H9 (cell line): ENCODE results near the gene SPSB3. TPM values are rescaled to one million over a fixed set of nuclear protein-coding genes. Genes with fewer than 3 reads are reported as not detected.

Experiments used
- DNase-seq: peaks from one replicate; pipeline ENCODE4 v3.0.0-alpha.2; 2017
- H2AFZ ChIP-seq: one replicate; pipeline ENCODE4 v1.6.1; 2013; ENCODE audit warnings: mild to moderate bottlenecking, low read length, control low read depth, moderate library complexity
- H2AK5ac ChIP-seq: 2 replicates; pipeline ENCODE4 v1.6.1; 2013; ENCODE audit warnings: low read length, control low read depth, mixed read lengths; ENCODE audit not compliant: insufficient read length
- H2BK120ac ChIP-seq: one replicate; pipeline ENCODE4 v1.6.1; 2013; ENCODE audit warnings: low read depth, mild to moderate bottlenecking, low read length, control low read depth, inconsistent platforms; ENCODE audit not compliant: poor library complexity, severe bottlenecking
- H2BK12ac ChIP-seq: 2 replicates; pipeline ENCODE4 v1.6.1; 2013; ENCODE audit warnings: low read length, control low read depth, mixed read lengths, low read depth; ENCODE audit not compliant: insufficient read length
- H2BK15ac ChIP-seq: 2 replicates; pipeline ENCODE4 v1.6.1; 2013; ENCODE audit warnings: low read depth, low read length, control low read depth
- H2BK20ac ChIP-seq: one replicate; pipeline ENCODE4 v1.6.1; 2013; ENCODE audit warnings: low read depth, mild to moderate bottlenecking, low read length, control low read depth, inconsistent platforms; ENCODE audit not compliant: poor library complexity, severe bottlenecking
- H2BK5ac ChIP-seq: 2 replicates; pipeline ENCODE4 v1.6.1; 2013; ENCODE audit warnings: low read length, control low read depth, mixed read lengths; ENCODE audit not compliant: insufficient read length
- H3K14ac ChIP-seq: 2 replicates; pipeline ENCODE4 v1.6.1; 2013; ENCODE audit warnings: low read length, control low read depth; ENCODE audit not compliant: insufficient read depth
- H3K18ac ChIP-seq: 2 replicates; pipeline ENCODE4 v1.6.1; 2013; ENCODE audit warnings: low read depth, mild to moderate bottlenecking, mixed read lengths, low read length, control low read depth; ENCODE audit not compliant: insufficient read length
- H3K23ac ChIP-seq: 2 replicates; pipeline ENCODE4 v1.6.1; 2013; ENCODE audit warnings: low read length, control low read depth, mixed read lengths, low read depth; ENCODE audit not compliant: insufficient read length
- H3K23me2 ChIP-seq: 2 replicates; pipeline ENCODE4 v1.6.1; 2013; ENCODE audit warnings: low read depth, mild to moderate bottlenecking, mixed read lengths, low read length, control low read depth; ENCODE audit not compliant: insufficient read length, poor library complexity, severe bottlenecking
- H3K27ac ChIP-seq: 2 replicates; pipeline ENCODE4 v1.5.1; 2013; ENCODE audit warnings: low read length, control low read depth, mixed read lengths, low read depth; ENCODE audit not compliant: insufficient read length
- H3K27me3 ChIP-seq: 2 replicates; pipeline ENCODE4 v1.6.1; 2013; ENCODE audit warnings: low read length, control low read depth, inconsistent platforms; ENCODE audit not compliant: insufficient read depth
- H3K4ac ChIP-seq: 2 replicates; pipeline ENCODE4 v1.6.1; 2013; ENCODE audit warnings: low read depth, mild to moderate bottlenecking, control low read depth, inconsistent platforms, low read length, moderate library complexity
- H3K4me1 ChIP-seq: 2 replicates; pipeline ENCODE4 v1.6.1; 2013; ENCODE audit warnings: low read length, control low read depth, inconsistent platforms; ENCODE audit not compliant: insufficient read depth
- H3K4me2 ChIP-seq: 2 replicates; pipeline ENCODE4 v1.6.1; 2013; ENCODE audit warnings: low read length, control low read depth, mixed read lengths; ENCODE audit not compliant: insufficient read length, insufficient read depth
- H3K56ac ChIP-seq: 2 replicates; pipeline ENCODE4 v1.6.1; 2013; ENCODE audit warnings: low read depth, mild to moderate bottlenecking, mixed read lengths, low read length, control low read depth; ENCODE audit not compliant: insufficient read length
- H3K79me1 ChIP-seq: 2 replicates; pipeline ENCODE4 v1.6.1; 2013; ENCODE audit warnings: low read depth, mild to moderate bottlenecking, moderate library complexity, low read length, control low read depth, inconsistent platforms; ENCODE audit not compliant: insufficient read depth, poor library complexity, severe bottlenecking
- H3K79me2 ChIP-seq: 2 replicates; pipeline ENCODE4 v1.6.1; 2013; ENCODE audit warnings: low read length, control low read depth, inconsistent platforms; ENCODE audit not compliant: insufficient read depth
- H3K9ac ChIP-seq: 2 replicates; pipeline ENCODE4 v1.6.1; 2013; ENCODE audit warnings: low read length, control low read depth, mixed read lengths; ENCODE audit not compliant: insufficient read length; ENCODE audit errors: extremely low read depth
- H3K9me3 ChIP-seq: one replicate; pipeline ENCODE4 v1.6.1; 2013; ENCODE audit warnings: low read depth, low read length, inconsistent platforms; ENCODE audit not compliant: control insufficient read depth
- H3T11ph ChIP-seq: one replicate; pipeline ENCODE4 v1.6.1; 2013; ENCODE audit warnings: mild to moderate bottlenecking, low read length, control low read depth, inconsistent platforms
- H4K20me1 ChIP-seq: one replicate; pipeline ENCODE4 v1.6.1; 2013; ENCODE audit not compliant: control insufficient read depth, insufficient read length, insufficient read depth
- H4K5ac ChIP-seq: 2 replicates; pipeline ENCODE4 v1.6.1; 2013; ENCODE audit warnings: low read depth, mild to moderate bottlenecking, mixed read lengths, low read length, control low read depth; ENCODE audit not compliant: insufficient read length
- H4K8ac ChIP-seq: replicated peaks from 2 replicates; pipeline ENCODE4 v1.6.1; 2013; ENCODE audit warnings: low read length, control low read depth, mixed read lengths, low read depth; ENCODE audit not compliant: insufficient read length
- H4K91ac ChIP-seq: 2 replicates; pipeline ENCODE4 v1.6.1; 2013; ENCODE audit warnings: low read depth, mild to moderate bottlenecking, moderate library complexity, mixed read lengths, low read length, control low read depth; ENCODE audit not compliant: insufficient read length
- H3K27ac Mint-ChIP-seq, 3 experiments: 2 replicates in 2 of 3; 3 replicates in 1 of 3; pipeline ENCODE4 v1.8.0; 2020 to 2021; ENCODE audit warnings: mixed read lengths in 3 of 3, mild to moderate bottlenecking in 1 of 3, moderate library complexity in 1 of 3
- H3K27me3 Mint-ChIP-seq: 2 replicates; pipeline ENCODE4 v1.8.0; 2021; ENCODE audit warnings: low read depth, mild to moderate bottlenecking, moderate library complexity, mixed read lengths
- H3K36me3 Mint-ChIP-seq, 3 experiments: 2 replicates in 2 of 3; 3 replicates in 1 of 3; pipeline ENCODE4 v1.8.0; 2020 to 2021; ENCODE audit warnings: low read depth in 3 of 3, mixed read lengths in 3 of 3; ENCODE audit not compliant: insufficient read depth in 1 of 3
- H3K4me1 Mint-ChIP-seq, 2 experiments: 2 replicates each; pipeline ENCODE4 v1.8.0; 2020; ENCODE audit warnings: mixed read lengths in 2 of 2
- H3K4me3 Mint-ChIP-seq, 2 experiments: 2 replicates in 1 of 2; 3 replicates in 1 of 2; pipeline ENCODE4 v1.8.0; 2020 to 2021; ENCODE audit warnings: mild to moderate bottlenecking in 2 of 2, mixed read lengths in 2 of 2, moderate library complexity in 1 of 2
- H3K9me3 Mint-ChIP-seq, 2 experiments: 2 replicates in 1 of 2; 3 replicates in 1 of 2; pipeline ENCODE4 v1.8.0; 2020; ENCODE audit warnings: mild to moderate bottlenecking in 2 of 2, mixed read lengths in 2 of 2, moderate library complexity in 1 of 2
- WGBS: extraction: QIAGEN DNeasy Blood & Tissue Kit; methylation state at CpG from one replicate; pipeline ENCODE4 v1.1.7; 2013; ENCODE audit warnings: missing lambda C conversion rate, low lambda C conversion rate, mixed read lengths; ENCODE audit not compliant: insufficient read length; ENCODE audit errors: extremely low coverage; 5-methylcytosine and 5-hydroxymethylcytosine counted together
- total RNA-seq: library from RNA; stranded (reverse); gene quantifications from 2 replicates; pipeline ENCODE4 v1.2.1, GENCODE V29; 2021
- TF ChIP-seq, protein P1 (sequence below): fragments of 200-600 bp; sonication (generic); conservative IDR thresholded peaks from 3 replicates; pipeline ENCODE4 v1.8.0; 2021; ENCODE audit warnings: antibody characterized with exemption, mild to moderate bottlenecking

Gene SPSB3
- total RNA-seq, 1 experiment from 2014 or later, result 19.9 TPM

GRCh38 chr16:1778200-1779179 is 3.9 kb downstream of the SPSB3 start:
- H2BK20ac ChIP-seq, result no peak overlapping the region
- H3K4me1 Mint-ChIP-seq, result peaks cover 7 to 18% of the 10 kb centered on the region in 2 experiments
- no CpG with 5 or more reads among the region's 34 CpGs for WGBS

More at GRCh38 chr16:1778200-1779179, 3.9 kb downstream of the SPSB3 start:
- no peak overlapping the region for H4K5ac ChIP-seq
- no peak overlapping the region for H3K4me2 ChIP-seq
- H4K8ac ChIP-seq, result no peak overlapping the region
- H3K27me3 Mint-ChIP-seq, result peaks cover 2% of the 10 kb centered on the region; the same call in 1 of the 2 replicates
- H3K79me2 ChIP-seq, result no peaks in the 10 kb centered on the region; the same call in 1 of the 2 replicates
- no peak overlapping the region for H2BK120ac ChIP-seq
- no peaks in the 10 kb centered on the region for H3K4me1 ChIP-seq
- no peak overlapping the region for H3K27ac Mint-ChIP-seq
- peaks cover 0 to 46% (median 8%) of the 10 kb centered on the region in 3 experiments; a peak in 4 of 7 replicates for H3K36me3 Mint-ChIP-seq
- no peaks in the 10 kb centered on the region for H3K27me3 ChIP-seq
- H4K20me1 ChIP-seq, result no peaks in the 10 kb centered on the region
- no peak overlapping the region for H2BK15ac ChIP-seq
- H3K4me3 Mint-ChIP-seq, result no peak overlapping the region
- no peak overlapping the region for H2AK5ac ChIP-seq
- no peak overlapping the region for H2BK5ac ChIP-seq
- H3K79me1 ChIP-seq, result peaks cover 5% of the 10 kb centered on the region
- no peaks in the 10 kb centered on the region for H3K9me3 Mint-ChIP-seq
- H4K91ac ChIP-seq, result no peak overlapping the region
- no peak overlapping the region for H2BK12ac ChIP-seq
- no peak overlapping the region for H3K4ac ChIP-seq
- no peaks in the 10 kb centered on the region for H3K9me3 ChIP-seq
- H3K23me2 ChIP-seq, result peaks cover 10% of the 10 kb centered on the region
- H2AFZ ChIP-seq, result no peak overlapping the region
- no peak overlapping the region for H3T11ph ChIP-seq
- TF ChIP-seq, protein P1, sequence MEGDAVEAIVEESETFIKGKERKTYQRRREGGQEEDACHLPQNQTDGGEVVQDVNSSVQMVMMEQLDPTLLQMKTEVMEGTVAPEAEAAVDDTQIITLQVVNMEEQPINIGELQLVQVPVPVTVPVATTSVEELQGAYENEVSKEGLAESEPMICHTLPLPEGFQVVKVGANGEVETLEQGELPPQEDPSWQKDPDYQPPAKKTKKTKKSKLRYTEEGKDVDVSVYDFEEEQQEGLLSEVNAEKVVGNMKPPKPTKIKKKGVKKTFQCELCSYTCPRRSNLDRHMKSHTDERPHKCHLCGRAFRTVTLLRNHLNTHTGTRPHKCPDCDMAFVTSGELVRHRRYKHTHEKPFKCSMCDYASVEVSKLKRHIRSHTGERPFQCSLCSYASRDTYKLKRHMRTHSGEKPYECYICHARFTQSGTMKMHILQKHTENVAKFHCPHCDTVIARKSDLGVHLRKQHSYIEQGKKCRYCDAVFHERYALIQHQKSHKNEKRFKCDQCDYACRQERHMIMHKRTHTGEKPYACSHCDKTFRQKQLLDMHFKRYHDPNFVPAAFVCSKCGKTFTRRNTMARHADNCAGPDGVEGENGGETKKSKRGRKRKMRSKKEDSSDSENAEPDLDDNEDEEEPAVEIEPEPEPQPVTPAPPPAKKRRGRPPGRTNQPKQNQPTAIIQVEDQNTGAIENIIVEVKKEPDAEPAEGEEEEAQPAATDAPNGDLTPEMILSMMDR, result no peak
- H3K18ac ChIP-seq, result no peak overlapping the region
- no peak overlapping the region for H3K9ac ChIP-seq
- no peak overlapping the region for H3K23ac ChIP-seq
- DNase-seq, result no peak
- no peak overlapping the region for H3K14ac ChIP-seq
- no peak overlapping the region for H3K56ac ChIP-seq
- no peak overlapping the region for H3K27ac ChIP-seq
